Measurements from ENCODE around the gene MRPL4. TPM values are rescaled to one million over a fixed set of nuclear protein-coding genes. Genes with fewer than 3 reads are reported as not detected.

The MRPL4 gene
- total RNA-seq, 1 experiment from 2014 or later = 146 TPM

DNA sequence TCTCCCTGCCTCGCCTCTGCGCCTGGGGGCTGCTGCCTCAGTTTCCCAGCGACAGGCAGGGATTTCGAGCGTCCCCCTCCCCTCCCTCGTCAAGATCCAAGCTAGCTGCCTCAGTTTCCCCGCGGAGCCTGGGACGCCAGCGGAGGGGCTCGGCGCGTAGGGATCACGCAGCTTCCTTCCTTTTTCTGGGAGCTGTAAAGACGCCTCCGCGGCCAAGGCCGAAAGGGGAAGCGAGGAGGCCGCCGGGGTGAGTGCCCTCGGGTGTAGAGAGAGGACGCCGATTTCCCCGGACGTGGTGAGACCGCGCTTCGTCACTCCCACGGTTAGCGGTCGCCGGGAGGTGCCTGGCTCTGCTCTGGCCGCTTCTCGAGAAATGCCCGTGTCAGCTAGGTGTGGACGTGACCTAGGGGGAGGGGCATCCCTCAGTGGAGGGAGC is 18.2 kb downstream of the MRPL4 start:
- Histone ChIP-seq H3K9me3 (ENCODE audit: control insufficient read depth in 1 of 2, insufficient read depth in 1 of 2, low read depth in 1 of 2, low read length in 2 of 2) (no peaks in the 10 kb centered on the region), H3K79me2 (ENCODE audit: insufficient read depth, low read length) (no peaks in the 10 kb centered on the region), H2AFZ (ENCODE audit: low read depth, low read length, poor library complexity, severe bottlenecking) (peak overlapping the region; percentile 85), H3K4me3 (replicated peaks in 1 of 2; ENCODE audit: low read depth in 1 of 2, low read length in 2 of 2) (peak overlapping the region; percentile 33 to 49), H3K4me2 (ENCODE audit: low read length) (peak overlapping the region; percentile 79), H3K4me1 (ENCODE audit: control insufficient read depth in 1 of 2, insufficient read depth in 2 of 2, low read length in 2 of 2) (peaks cover 7 to 22% of the 10 kb centered on the region in 2 experiments; a peak in 3 of 4 replicates), H3K27ac (ENCODE audit: low read depth, low read length) (peak overlapping the region; percentile 28; the same call in 1 of the 2 replicates), H3K9ac (ENCODE audit: low read length) (peak overlapping the region; percentile 50; the same call in 1 of the 2 replicates), H3K36me3 (ENCODE audit: control insufficient read depth in 1 of 2, insufficient read depth in 2 of 2, low read length in 2 of 2) (peaks cover 0 to 4% of the 10 kb centered on the region in 2 experiments; a peak in 2 of 4 replicates), H3K9me2 (ENCODE audit: insufficient read depth) (no peaks in the 10 kb centered on the region), H4K20me1 (ENCODE audit: insufficient read depth) (no peaks in the 10 kb centered on the region), H3K27me3 (ENCODE audit: insufficient read depth, low read length) (no peaks in the 10 kb centered on the region)
- BruUV-seq (replicated peaks) = no TSS peak
- ChIA-PET CTCF (interaction anchor here (1.1 to 7.2 kb wide), 4 partner anchors 10 to 121 kb away, joined by 3 to 131 read pairs (median 24); partner anchors contain the start of gene RAVER1), POLR2A (no interaction called here), RAD21 (ENCODE audit: low non-redundant PET in 1 of 2, low total read pairs in 2 of 2, uncharacterized antibody in 2 of 2, unreplicated experiment in 2 of 2) (interaction anchor here (0.6 to 3.2 kb wide), 7 partner anchors 47 to 120 kb away, joined by 3 to 31 read pairs (median 3); partner anchors contain the start of gene TYK2 (in 1 of the 2))
- DNase-seq (ENCODE audit: low read depth, low spot score) (no peak), ATAC-seq (no peak)
- intact Hi-C loops (cut with micrococcal nuclease) = no loop called here
- TF ChIP-seq POLR2AphosphoS5 (IDR thresholded peaks at IDR 0.05; ENCODE audit: low read depth, low read length) = no peak
- TF ChIP-seq RAD21 (IDR thresholded peaks at IDR 0.05; ENCODE audit: low read depth) = no peak
- TF ChIP-seq, protein P1, sequence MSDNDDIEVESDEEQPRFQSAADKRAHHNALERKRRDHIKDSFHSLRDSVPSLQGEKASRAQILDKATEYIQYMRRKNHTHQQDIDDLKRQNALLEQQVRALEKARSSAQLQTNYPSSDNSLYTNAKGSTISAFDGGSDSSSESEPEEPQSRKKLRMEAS (IDR thresholded peaks at IDR 0.05) = no peak
- TF ChIP-seq YY1 (IDR thresholded peaks at IDR 0.05; ENCODE audit: extremely low read depth, insufficient replicate concordance, low read depth, low read length) = no peak
- TF ChIP-seq, protein P2, sequence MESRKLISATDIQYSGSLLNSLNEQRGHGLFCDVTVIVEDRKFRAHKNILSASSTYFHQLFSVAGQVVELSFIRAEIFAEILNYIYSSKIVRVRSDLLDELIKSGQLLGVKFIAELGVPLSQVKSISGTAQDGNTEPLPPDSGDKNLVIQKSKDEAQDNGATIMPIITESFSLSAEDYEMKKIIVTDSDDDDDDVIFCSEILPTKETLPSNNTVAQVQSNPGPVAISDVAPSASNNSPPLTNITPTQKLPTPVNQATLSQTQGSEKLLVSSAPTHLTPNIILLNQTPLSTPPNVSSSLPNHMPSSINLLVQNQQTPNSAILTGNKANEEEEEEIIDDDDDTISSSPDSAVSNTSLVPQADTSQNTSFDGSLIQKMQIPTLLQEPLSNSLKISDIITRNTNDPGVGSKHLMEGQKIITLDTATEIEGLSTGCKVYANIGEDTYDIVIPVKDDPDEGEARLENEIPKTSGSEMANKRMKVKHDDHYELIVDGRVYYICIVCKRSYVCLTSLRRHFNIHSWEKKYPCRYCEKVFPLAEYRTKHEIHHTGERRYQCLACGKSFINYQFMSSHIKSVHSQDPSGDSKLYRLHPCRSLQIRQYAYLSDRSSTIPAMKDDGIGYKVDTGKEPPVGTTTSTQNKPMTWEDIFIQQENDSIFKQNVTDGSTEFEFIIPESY (IDR thresholded peaks at IDR 0.05; ENCODE audit: extremely low read depth, insufficient replicate concordance, low read length) = no peak
- no peak for TF ChIP-seq CBX3 (IDR thresholded peaks at IDR 0.05; ENCODE audit: low read depth)
- TF ChIP-seq, protein P3, sequence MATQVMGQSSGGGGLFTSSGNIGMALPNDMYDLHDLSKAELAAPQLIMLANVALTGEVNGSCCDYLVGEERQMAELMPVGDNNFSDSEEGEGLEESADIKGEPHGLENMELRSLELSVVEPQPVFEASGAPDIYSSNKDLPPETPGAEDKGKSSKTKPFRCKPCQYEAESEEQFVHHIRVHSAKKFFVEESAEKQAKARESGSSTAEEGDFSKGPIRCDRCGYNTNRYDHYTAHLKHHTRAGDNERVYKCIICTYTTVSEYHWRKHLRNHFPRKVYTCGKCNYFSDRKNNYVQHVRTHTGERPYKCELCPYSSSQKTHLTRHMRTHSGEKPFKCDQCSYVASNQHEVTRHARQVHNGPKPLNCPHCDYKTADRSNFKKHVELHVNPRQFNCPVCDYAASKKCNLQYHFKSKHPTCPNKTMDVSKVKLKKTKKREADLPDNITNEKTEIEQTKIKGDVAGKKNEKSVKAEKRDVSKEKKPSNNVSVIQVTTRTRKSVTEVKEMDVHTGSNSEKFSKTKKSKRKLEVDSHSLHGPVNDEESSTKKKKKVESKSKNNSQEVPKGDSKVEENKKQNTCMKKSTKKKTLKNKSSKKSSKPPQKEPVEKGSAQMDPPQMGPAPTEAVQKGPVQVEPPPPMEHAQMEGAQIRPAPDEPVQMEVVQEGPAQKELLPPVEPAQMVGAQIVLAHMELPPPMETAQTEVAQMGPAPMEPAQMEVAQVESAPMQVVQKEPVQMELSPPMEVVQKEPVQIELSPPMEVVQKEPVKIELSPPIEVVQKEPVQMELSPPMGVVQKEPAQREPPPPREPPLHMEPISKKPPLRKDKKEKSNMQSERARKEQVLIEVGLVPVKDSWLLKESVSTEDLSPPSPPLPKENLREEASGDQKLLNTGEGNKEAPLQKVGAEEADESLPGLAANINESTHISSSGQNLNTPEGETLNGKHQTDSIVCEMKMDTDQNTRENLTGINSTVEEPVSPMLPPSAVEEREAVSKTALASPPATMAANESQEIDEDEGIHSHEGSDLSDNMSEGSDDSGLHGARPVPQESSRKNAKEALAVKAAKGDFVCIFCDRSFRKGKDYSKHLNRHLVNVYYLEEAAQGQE (IDR thresholded peaks at IDR 0.05; ENCODE audit: low read depth) = no peak
- no peak for TF ChIP-seq SP1 (IDR thresholded peaks at IDR 0.05; ENCODE audit: low read depth)
- no peak for TF ChIP-seq SIN3A (IDR thresholded peaks at IDR 0.05; ENCODE audit: low read depth)
- TF ChIP-seq, protein P4, sequence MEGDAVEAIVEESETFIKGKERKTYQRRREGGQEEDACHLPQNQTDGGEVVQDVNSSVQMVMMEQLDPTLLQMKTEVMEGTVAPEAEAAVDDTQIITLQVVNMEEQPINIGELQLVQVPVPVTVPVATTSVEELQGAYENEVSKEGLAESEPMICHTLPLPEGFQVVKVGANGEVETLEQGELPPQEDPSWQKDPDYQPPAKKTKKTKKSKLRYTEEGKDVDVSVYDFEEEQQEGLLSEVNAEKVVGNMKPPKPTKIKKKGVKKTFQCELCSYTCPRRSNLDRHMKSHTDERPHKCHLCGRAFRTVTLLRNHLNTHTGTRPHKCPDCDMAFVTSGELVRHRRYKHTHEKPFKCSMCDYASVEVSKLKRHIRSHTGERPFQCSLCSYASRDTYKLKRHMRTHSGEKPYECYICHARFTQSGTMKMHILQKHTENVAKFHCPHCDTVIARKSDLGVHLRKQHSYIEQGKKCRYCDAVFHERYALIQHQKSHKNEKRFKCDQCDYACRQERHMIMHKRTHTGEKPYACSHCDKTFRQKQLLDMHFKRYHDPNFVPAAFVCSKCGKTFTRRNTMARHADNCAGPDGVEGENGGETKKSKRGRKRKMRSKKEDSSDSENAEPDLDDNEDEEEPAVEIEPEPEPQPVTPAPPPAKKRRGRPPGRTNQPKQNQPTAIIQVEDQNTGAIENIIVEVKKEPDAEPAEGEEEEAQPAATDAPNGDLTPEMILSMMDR (IDR thresholded peaks at IDR 0.05 in 2 of 3, conservative IDR thresholded peaks at IDR 0.05 in 1 of 3; ENCODE audit: borderline replicate concordance in 1 of 3, insufficient read depth in 1 of 3, low read depth in 2 of 3, low read length in 2 of 3) = no peak
- no peak for TF ChIP-seq FOSL1 (IDR thresholded peaks at IDR 0.05; ENCODE audit: low read depth)
- TF ChIP-seq EZH2 (IDR thresholded peaks at IDR 0.05) = no peak
- no peak for TF ChIP-seq POLR2A (IDR thresholded peaks at IDR 0.05; ENCODE audit: borderline replicate concordance, extremely low read depth, insufficient read depth, insufficient read length)
- no peak for TF ChIP-seq CEBPB (IDR thresholded peaks at IDR 0.05; ENCODE audit: low read depth)
- TF ChIP-seq SRF (IDR thresholded peaks at IDR 0.05; ENCODE audit: low read depth) = no peak
- TF ChIP-seq, protein P5, sequence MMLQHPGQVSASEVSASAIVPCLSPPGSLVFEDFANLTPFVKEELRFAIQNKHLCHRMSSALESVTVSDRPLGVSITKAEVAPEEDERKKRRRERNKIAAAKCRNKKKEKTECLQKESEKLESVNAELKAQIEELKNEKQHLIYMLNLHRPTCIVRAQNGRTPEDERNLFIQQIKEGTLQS (IDR thresholded peaks at IDR 0.05) = no peak
- no peak for TF ChIP-seq ZNF274 (IDR thresholded peaks at IDR 0.05; ENCODE audit: low read depth, low read length)
- no peak for TF ChIP-seq TCF7L2 (IDR thresholded peaks at IDR 0.05; ENCODE audit: borderline replicate concordance, extremely low read depth, insufficient read depth, insufficient read length)
- no peak for TF ChIP-seq JUND (IDR thresholded peaks at IDR 0.05)
